GM12865 (cell line): ENCODE results near the gene QRFPR.

Experiments
- DNase-seq: peaks from one replicate; pipeline ENCODE4 v3.0.0; 2010; ENCODE audit warnings: low read depth
- H3K4me3 ChIP-seq: 2 replicates; pipeline ENCODE4 v1.5.1; 2011; ENCODE audit warnings: mild to moderate bottlenecking, low read depth, low read length, control low read depth
- CTCF ChIP-seq: IDR thresholded peaks from 2 replicates; pipeline ENCODE4 v1.5.1; 2011; ENCODE audit warnings: low read length, control low read depth, low read depth, inconsistent platforms; ENCODE audit not compliant: insufficient read depth; ENCODE audit errors: missing control alignments

QRFPR gene

GRCh38 chr4:121375262-121375661 lies 5.6 kb downstream of the QRFPR start:
- no peak for DNase-seq

GRCh38 chr4:121373841-121374240 lies 7.0 kb downstream of the QRFPR start:
- DNase-seq, result no peak
- no peak for TF ChIP-seq CTCF
- H3K4me3 ChIP-seq, result no peak overlapping the region

More at GRCh38 chr4:121375262-121375661, 5.6 kb downstream of the QRFPR start:
- no peak overlapping the region for H3K4me3 ChIP-seq
- no peak for TF ChIP-seq CTCF

- no peak overlapping the region for H3K4me3 ChIP-seq
- peak; percentile 46 for TF ChIP-seq CTCF
- DNase-seq, result peak; percentile 41
Measured at GRCh38 chr4:121370729-121371325, 10.0 kb downstream of the QRFPR start.

- no peak overlapping the region for H3K4me3 ChIP-seq
- TF ChIP-seq CTCF, result no peak
Measured at GRCh38 chr4:121360495-121360894, 20.3 kb downstream of the QRFPR start.

GRCh38 chr4:121358473-121358872 lies 22.3 kb downstream of the QRFPR start:
- no peak overlapping the region for H3K4me3 ChIP-seq
- no peak for TF ChIP-seq CTCF
- DNase-seq, result no peak

More at GRCh38 chr4:121360495-121360894, 20.3 kb downstream of the QRFPR start:
- DNase-seq, result no peak

GRCh38 chr4:121353213-121353612 lies 27.6 kb downstream of the QRFPR start:
- DNase-seq, result no peak
- H3K4me3 ChIP-seq, result no peak overlapping the region
- TF ChIP-seq CTCF, result no peak

GRCh38 chr4:121344098-121344497 lies 36.7 kb downstream of the QRFPR start:
- H3K4me3 ChIP-seq, result no peak overlapping the region
- DNase-seq, result no peak
- no peak for TF ChIP-seq CTCF
